NCI-H128 (cell line): ENCODE measurements around the gene LSS.

Source experiments
- DNase-seq: peaks from one replicate; lab custom pipeline; 2025; ENCODE audit not compliant: unreplicated experiment; lab: John Stamatoyannopoulos, UW

Gene LSS

GRCh38 chr21:46141767-46142581 lies 86.6 kb downstream of the LSS start:
- DNase-seq, result no peak

DNA sequence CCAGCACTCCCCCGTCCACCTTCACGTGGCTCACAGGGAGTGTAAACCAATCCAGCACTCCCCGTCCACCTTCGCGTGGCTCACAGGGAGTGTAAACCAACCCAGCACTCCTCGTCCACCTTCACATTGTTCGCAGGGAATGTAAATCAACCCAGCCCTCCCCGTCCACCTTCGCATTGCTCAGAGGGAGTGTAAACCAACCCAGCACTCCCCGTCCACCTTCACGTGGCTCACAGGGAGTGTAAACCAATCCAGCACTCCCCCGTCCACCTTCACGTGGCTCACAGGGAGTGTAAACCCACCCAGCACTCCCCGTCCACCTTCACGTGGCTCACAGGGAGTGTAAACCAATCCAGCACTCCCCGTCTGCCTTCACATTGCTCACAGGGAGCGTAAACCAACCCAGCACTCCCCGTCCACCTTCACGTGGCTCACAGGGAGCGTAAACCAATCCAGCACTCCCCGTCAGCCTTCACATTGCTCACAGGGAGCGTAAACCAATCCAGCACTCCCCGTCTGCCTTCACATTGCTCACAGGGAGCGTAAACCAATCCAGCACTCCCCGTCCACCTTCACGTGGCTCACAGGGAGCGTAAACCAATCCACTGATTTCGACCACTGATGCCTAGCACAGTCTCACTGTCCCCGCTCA lies 88.1 kb downstream of the LSS start:
- DNase-seq, result peak; percentile 13

DNA sequence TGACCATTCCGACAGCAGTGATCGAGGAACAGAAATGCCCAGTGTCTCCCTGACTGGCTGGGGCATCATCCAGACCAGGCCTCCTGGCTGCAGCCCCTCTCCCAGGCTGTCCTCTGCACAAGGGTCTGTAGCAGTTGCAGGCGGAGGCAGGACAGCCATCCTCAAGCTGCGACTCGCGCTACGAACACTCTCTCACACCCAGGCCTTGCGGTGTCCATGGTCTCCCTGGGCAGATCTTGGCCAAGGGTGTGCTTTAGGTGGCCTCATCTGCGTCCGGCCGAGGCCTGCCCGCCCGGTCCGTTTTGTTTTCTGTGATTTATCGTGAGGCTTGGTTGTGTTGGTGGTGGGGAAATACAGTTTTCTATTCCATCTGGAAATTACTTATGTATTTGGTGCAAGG lies 88.9 kb downstream of the LSS start:
- DNase-seq, result no peak

DNA sequence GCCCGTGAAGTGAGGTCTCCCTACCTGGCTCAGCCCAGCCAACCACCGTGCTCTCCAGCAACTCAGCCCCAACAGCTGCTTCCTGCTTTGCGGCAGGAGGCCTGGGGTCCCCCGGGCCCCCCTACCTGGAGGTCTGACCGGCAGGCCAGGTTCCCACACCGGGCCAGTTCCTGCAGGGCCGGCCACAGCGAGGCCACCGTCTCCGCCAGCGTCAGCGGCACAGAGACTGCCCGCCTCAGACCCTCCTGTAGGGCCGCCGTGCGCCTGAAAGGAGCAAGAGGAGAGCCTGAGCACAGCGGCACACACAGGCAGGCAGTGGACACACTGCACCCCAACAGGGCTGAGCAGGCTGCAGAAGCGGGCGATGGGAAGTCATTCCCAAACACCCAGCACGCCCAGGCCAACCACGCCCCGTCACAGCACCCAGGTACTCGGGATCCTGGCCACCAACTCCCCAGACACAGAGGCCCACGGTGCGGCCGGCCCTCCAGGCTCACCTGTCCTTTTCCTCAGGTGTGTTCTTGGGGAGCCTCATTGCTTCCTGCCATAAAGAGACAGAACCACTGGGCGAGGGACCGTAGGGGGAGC lies 90.1 kb downstream of the LSS start:
- no peak for DNase-seq
